LNCaP clone FGC (cell line): ENCODE data around the gene NAPEPLD.
"Not testable (repeated sequence)": the region's sequence is repeated elsewhere in the genome, so short reads cannot be mapped to it uniquely, and the experiment has no call there.

Experiments
- DNase-seq: peaks from one replicate; pipeline ENCODE4 v3.0.0-alpha.2; 2011; ENCODE audit warnings: low read depth
- H3K4me3 ChIP-seq: 2 replicates; pipeline ENCODE4 v1.5.1; 2011; ENCODE audit warnings: mild to moderate bottlenecking, low read depth, low read length, control low read depth
- TF ChIP-seq, protein P1 (sequence below): IDR thresholded peaks from 2 replicates; pipeline ENCODE4 v1.5.1; 2012; ENCODE audit warnings: mild to moderate bottlenecking; ENCODE audit not compliant: control insufficient read depth, insufficient read depth; ENCODE audit errors: extremely low read depth

The NAPEPLD gene

DNA sequence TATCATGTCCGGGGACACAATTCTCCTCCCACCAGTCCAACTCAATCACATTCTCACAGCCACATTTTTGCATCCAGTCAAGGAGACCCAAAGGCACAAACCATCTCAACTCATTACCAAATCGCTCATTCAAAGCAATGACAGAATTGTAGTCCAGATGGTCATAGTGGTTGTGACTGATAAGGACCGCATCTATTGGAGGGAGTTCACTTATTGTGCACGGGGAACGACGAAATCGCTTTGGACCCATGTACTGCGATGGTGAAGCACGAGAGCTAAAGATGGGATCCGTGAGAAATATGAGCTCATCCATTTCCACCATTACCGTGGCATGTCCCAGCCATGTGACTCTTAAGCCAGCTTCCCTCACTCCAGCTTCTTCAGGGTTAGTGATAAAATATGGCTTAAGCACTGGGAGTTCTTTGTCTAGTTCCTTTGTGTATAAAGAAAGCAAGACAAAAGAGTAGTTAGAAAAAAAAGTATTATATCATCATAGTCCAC lies 29.1 kb downstream of the NAPEPLD start:
- no peak for DNase-seq
- H3K4me3 ChIP-seq: no peak overlapping the region
- TF ChIP-seq, protein P1, sequence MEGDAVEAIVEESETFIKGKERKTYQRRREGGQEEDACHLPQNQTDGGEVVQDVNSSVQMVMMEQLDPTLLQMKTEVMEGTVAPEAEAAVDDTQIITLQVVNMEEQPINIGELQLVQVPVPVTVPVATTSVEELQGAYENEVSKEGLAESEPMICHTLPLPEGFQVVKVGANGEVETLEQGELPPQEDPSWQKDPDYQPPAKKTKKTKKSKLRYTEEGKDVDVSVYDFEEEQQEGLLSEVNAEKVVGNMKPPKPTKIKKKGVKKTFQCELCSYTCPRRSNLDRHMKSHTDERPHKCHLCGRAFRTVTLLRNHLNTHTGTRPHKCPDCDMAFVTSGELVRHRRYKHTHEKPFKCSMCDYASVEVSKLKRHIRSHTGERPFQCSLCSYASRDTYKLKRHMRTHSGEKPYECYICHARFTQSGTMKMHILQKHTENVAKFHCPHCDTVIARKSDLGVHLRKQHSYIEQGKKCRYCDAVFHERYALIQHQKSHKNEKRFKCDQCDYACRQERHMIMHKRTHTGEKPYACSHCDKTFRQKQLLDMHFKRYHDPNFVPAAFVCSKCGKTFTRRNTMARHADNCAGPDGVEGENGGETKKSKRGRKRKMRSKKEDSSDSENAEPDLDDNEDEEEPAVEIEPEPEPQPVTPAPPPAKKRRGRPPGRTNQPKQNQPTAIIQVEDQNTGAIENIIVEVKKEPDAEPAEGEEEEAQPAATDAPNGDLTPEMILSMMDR: no peak

DNA sequence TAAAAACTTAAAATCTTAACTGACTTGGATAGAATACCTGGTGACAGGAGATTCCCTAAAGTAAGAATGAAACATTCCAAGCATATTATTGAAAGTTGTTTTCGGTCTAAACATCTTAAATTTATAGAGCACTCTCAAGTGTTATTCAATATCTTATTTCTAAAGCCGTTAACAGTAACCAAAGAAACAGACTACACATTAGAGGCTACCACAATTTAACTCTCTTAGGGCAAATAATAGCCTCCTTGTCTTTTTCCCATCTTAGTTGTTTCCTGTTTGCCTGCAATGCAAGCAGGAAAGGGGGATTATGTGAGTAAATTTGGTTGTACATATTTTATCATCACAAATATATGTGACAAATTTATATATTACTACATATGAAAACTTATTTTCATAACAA lies 31.4 kb downstream of the NAPEPLD start:
- TF ChIP-seq, protein P1: no peak
- no peak for DNase-seq
- no peak overlapping the region for H3K4me3 ChIP-seq

DNA sequence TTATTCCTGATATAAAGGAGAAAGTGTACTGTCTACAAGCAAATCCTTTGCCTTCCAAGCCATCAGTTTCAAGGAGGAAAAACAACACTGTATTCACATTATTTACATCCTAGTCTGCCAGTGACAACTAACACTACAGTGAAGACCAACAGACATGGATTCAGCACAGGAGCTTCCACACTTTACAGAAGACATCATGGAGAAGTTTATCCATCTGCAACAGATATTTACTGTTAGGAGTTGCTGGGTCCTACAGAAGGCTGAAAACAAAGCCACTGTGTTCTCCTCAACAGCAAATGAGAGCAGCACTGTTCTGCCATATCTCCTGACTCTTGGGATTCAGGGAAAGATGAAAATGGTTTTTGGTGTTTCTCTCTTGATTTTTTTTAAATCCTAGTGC lies 31.9 kb downstream of the NAPEPLD start:
- H3K4me3 ChIP-seq: no peak overlapping the region
- no peak for DNase-seq
- TF ChIP-seq, protein P1: no peak

DNA sequence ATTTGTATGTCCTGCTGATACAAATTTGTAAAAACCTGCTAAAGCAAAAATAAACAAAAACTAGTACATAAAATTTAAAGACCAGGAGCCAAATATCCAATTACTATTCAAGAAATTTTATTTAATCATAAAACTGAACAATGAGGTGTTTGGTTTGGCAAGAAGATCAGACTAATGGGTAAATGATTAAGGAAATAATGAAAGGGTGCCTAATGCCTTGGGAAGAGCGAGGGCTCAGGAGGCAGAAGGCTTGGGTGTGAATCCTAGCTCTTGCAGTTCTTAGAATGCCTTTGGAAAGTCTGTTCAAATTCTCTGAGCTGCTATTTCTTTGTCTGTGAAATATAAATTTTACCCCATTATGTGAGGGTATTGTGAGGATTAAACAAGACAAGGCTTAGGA lies 32.4 kb downstream of the NAPEPLD start:
- no peak for DNase-seq
- TF ChIP-seq, protein P1: no peak
- H3K4me3 ChIP-seq: no peak overlapping the region

DNA sequence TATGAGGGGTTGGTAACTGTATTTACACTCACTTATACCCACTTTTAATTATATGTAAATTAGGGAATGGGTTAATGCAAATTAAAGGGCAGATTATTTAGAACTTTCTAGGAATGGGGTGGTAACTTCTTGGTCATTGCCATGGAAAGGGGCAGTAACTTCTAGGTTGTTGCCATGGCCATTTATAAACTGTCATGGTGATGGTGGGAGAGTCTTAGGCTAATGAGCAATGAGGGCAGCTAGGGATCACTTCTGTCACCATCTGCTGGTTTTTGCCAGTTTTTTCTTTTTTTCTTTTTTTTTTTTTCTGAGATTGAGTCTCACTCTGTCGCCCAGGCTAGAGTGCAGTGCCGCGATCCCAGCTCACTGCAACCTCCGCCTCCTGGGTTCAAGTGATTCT lies 33.1 kb downstream of the NAPEPLD start:
- H3K4me3 ChIP-seq: no peak overlapping the region
- TF ChIP-seq, protein P1: no peak
- DNase-seq: no peak

DNA sequence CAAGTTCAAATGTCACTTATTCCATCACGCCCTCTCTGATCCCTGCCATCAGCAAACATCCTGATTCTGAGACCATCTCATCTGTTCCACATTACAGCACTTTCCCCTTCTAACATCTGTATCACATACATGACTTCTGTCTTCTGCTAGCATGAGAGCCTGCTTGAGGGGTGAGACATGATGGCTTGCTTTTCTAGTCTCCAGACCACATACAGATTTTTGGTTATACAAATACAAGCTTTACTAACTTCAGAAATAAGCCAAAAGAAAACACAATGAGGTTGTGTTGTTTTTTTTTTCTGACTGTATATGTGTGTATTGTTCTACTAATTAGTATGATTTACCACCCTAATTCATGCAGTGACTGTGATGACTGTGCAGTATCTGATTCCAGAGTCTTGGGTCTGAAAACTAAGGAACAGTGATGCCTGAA lies 34.3 kb downstream of the NAPEPLD start:
- H3K4me3 ChIP-seq: no peak overlapping the region
- DNase-seq: no peak
- TF ChIP-seq, protein P1: no peak

DNA sequence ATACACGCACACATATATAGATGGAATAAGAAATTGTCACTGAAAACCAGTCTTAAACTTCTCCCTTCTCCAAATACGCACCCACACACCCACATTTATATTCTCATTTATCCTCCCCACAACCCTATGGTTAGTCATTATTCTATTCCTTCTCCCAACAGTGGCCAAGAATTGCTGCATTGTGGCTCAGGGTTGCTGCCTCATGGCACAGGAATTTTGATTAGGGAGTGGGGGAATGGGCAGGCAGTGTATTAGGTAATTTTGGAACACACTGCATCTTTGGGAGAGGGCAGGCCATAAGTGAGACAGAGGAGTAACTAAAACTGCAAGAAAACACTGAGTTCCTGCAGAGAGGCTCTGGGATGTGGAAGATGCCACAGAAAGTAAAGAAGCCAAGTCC lies 35.7 kb downstream of the NAPEPLD start:
- no peak overlapping the region for H3K4me3 ChIP-seq
- TF ChIP-seq, protein P1: no peak
- no peak for DNase-seq

DNA sequence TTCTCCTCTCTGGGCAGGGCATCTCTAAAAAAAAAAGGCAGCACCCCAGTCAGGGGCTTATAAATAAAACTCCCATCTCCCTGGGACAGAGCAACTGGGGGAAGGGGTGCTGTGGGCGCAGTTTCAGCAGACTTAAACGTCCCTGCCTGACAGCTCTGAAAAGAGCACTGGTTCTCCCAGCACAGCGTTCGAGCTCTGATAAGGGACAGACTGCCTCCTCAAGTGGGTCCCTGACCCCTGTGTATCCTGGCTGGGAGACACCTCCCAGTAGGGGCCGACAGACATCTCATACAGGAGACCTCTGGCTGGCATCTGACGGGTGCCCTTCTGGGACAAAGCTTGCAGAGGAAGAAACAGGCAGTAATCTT lies 42.2 kb downstream of the NAPEPLD start:
- not testable (repeated sequence) for DNase-seq

More for the DNA sequence above, 42.2 kb downstream of the NAPEPLD start:
- H3K4me3 ChIP-seq: not testable (repeated sequence)
